ENCODE measurements around the gene SEPTIN2. TPM values are rescaled to one million over a fixed set of nuclear protein-coding genes. Genes with fewer than 3 reads are reported as not detected.
A peak's percentile ranks its signal among the peaks of the same experiment; 100 is the strongest.
"Not testable (repeated sequence)": the region's sequence is repeated elsewhere in the genome, so short reads cannot be mapped to it uniquely, and the experiment has no call there.

The SEPTIN2 gene
- total RNA-seq, 2 donors from 2014 or later: 226 to 271 TPM

DNA sequence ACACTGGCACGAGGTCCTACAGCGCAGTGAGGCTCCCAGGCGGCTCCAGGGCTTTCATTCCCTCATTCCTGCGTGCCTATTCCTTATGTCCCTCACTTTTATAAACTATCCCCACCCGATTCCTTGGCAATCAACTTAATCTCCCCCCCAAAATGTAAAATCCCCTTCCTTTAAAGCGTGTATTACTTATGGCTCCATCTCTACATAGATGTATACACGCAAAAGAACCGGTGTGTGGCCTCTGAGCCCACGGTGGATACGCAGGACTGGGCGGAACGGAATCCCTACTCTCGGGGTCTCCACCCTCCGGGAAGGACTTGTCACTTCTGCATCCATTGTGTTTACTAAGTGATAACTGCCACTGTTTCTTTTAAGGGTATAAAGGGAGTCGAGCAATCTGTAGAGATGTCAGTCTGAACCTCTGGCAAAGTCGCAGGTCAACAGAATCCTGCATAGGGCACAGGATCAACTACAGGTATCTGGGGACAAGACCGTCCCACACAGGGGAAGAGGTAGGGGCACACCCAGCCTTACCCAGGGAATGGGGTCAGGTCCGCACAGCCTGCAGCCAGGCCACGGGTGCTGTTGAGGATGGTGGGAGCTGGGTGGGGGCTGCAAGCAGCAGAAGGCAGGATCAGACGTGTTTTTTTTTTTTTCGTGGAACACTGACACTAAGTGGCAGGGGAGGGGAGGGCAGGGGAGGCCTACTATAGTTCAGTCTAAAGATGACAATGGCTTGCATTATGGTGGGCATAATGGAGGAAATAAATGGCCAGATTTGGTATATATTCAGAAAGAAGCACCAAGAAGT lies 42.3 kb upstream of the SEPTIN2 start:
- no peak for TF ChIP-seq POLR2A (IDR thresholded peaks at IDR 0.05)
- TF ChIP-seq, protein P1, sequence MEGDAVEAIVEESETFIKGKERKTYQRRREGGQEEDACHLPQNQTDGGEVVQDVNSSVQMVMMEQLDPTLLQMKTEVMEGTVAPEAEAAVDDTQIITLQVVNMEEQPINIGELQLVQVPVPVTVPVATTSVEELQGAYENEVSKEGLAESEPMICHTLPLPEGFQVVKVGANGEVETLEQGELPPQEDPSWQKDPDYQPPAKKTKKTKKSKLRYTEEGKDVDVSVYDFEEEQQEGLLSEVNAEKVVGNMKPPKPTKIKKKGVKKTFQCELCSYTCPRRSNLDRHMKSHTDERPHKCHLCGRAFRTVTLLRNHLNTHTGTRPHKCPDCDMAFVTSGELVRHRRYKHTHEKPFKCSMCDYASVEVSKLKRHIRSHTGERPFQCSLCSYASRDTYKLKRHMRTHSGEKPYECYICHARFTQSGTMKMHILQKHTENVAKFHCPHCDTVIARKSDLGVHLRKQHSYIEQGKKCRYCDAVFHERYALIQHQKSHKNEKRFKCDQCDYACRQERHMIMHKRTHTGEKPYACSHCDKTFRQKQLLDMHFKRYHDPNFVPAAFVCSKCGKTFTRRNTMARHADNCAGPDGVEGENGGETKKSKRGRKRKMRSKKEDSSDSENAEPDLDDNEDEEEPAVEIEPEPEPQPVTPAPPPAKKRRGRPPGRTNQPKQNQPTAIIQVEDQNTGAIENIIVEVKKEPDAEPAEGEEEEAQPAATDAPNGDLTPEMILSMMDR (IDR thresholded peaks at IDR 0.05): no peak
- 27 to 36% methylated on average over 21 of the region's 21 CpGs for WGBS, 2 donors
- ATAC-seq: peak; percentile 13
- Histone ChIP-seq H3K27me3 (no peaks in the 10 kb centered on the region), H3K4me1 (peaks cover 45% of the 10 kb centered on the region), H3K4me3 (peak overlapping the region; percentile 7 to 43), H3K36me3 (replicated peaks in 1 of 2; ENCODE audit: insufficient read depth in 1 of 2, low read depth in 2 of 2) (no peaks in the 10 kb centered on the region), H3K9me3 (no peaks in the 10 kb centered on the region), H3K27ac (peak overlapping the region; percentile 93 to 99 (median 97))
- DNase-seq: no peak
- intact Hi-C loops (cut with DNase I): no loop called here

DNA sequence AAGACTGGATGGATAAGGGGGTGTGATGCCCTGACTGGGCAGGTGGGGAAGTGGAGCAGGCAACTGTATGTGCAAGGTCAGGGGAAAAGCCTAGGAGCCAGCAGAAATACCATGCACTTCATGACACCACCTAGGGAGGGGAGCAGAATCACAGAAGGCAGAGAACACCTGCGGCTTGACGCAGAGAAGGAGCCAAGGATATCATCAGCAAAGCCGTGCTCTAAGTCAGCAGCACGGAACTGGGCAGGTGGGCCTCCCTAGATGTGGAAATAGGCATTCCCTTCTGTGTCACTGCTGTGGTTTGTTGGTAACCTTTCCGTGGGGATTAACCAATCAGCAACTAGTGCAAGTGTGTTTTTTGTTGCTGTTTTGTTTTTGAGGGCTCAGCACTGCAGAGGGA lies 41.6 kb upstream of the SEPTIN2 start:
- H3K4me1 ChIP-seq: peaks cover 38% of the 10 kb centered on the region
- WGBS, 2 donors: 42 to 45% methylated on average over 5 of the region's 5 CpGs
- no peak overlapping the region for H3K4me3 ChIP-seq
- peak overlapping the region in 3 of 4 donors; percentile 93 to 99 (median 99) for H3K27ac ChIP-seq
- peak; percentile 31 to 60 (median 52) for DNase-seq
- H3K27me3 ChIP-seq: no peaks in the 10 kb centered on the region
- H3K36me3 ChIP-seq (replicated peaks in 1 of 2; ENCODE audit: insufficient read depth in 1 of 2, low read depth in 2 of 2): no peaks in the 10 kb centered on the region
- no peak for ATAC-seq
- TF ChIP-seq POLR2A (IDR thresholded peaks at IDR 0.05): peak in 1 of 3 donors; percentile 19
- TF ChIP-seq, protein P1 (IDR thresholded peaks at IDR 0.05): peak in 5 of 7 experiments; percentile 9 to 37 (median 36)
- intact Hi-C loops (cut with DNase I): no loop called here
- no peaks in the 10 kb centered on the region for H3K9me3 ChIP-seq

DNA sequence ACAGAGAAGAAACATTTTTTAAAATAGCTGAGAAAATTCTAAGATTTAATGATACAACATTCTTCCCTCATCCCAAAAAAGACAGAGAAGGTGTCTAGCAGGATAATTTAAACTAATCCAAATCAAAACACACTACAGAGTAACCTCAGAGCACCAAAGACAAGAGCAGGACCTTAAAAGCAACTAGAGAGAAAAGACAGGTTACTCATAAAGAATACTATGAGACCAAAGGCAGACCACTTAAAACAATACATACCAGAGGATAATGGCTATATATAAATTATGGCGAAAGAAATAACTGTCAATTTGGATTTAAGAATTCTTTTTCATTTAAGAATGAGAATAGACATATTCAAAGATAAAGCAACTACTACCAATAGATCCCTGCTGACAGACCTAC lies 40.2 kb upstream of the SEPTIN2 start:
- peaks cover 31% of the 10 kb centered on the region for H3K4me1 ChIP-seq
- WGBS, 2 donors: 100% methylated on average over 1 of the region's 1 CpG
- intact Hi-C loops (cut with DNase I): no loop called here
- H3K27ac ChIP-seq: no peak overlapping the region
- no peak overlapping the region for H3K4me3 ChIP-seq
- H3K9me3 ChIP-seq: no peaks in the 10 kb centered on the region
- TF ChIP-seq, protein P1 (IDR thresholded peaks at IDR 0.05): no peak
- no peak for TF ChIP-seq POLR2A (IDR thresholded peaks at IDR 0.05)
- ATAC-seq: no peak
- no peaks in the 10 kb centered on the region for H3K36me3 ChIP-seq (replicated peaks in 1 of 2; ENCODE audit: insufficient read depth in 1 of 2, low read depth in 2 of 2)
- DNase-seq: no peak
- H3K27me3 ChIP-seq: no peaks in the 10 kb centered on the region

DNA sequence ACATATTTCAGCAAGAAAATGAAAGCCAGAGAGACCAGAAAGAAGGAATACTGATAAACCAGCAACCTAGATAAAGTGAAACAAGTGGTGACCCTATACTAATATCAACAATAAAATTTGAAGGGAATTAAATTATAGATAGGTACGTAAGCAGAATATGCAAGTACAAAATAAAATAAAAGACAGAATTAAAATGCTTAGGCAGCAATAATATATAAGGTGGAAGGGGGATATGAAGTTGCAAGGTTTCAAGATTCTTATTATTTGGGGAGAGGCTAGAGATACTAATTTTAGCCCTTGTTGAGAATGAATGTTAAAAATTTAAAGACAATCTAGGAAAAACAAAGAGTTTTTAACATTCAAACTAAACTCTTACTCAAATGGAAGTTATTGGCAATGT lies 39.8 kb upstream of the SEPTIN2 start:
- WGBS, 2 donors: 92 to 95% methylated on average over 1 of the region's 1 CpG
- Histone ChIP-seq H3K27me3 (no peaks in the 10 kb centered on the region), H3K4me3 (no peak overlapping the region), H3K9me3 (no peaks in the 10 kb centered on the region), H3K27ac (no peak overlapping the region), H3K4me1 (peaks cover 27% of the 10 kb centered on the region), H3K36me3 (replicated peaks in 1 of 2; ENCODE audit: insufficient read depth in 1 of 2, low read depth in 2 of 2) (no peaks in the 10 kb centered on the region)
- ATAC-seq: no peak
- intact Hi-C loops (cut with DNase I): no loop called here
- TF ChIP-seq, protein P1 (IDR thresholded peaks at IDR 0.05): no peak
- TF ChIP-seq POLR2A (IDR thresholded peaks at IDR 0.05): no peak
- DNase-seq: no peak

DNA sequence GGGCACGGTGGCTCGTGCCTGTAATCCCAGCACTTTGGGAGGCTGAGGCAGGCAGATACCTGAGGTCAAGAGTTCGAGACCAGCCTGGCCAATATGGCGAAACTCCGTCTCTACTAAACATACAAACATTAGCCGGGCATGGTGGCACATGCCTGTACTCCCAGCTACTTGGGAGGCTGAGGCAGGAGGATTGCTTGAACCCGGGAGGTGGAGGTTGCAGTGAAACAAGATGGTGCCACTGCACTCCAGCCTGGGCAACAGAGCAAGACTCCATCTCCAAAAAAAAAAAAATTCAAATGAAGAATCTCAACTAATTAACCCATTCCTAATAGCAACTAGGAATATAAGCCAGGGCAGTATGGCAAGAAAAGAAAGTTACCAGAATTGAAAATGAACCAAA lies 37.4 kb upstream of the SEPTIN2 start:
- DNase-seq; H3K27me3 ChIP-seq; H3K36me3 ChIP-seq (replicated peaks in 1 of 2; ENCODE audit: insufficient read depth in 1 of 2, low read depth in 2 of 2); H3K9me3 ChIP-seq; ATAC-seq; H3K27ac ChIP-seq; intact Hi-C loops (cut with DNase I); H3K4me3 ChIP-seq: not testable (repeated sequence)
- 92 to 96% methylated on average over 7 of the region's 7 CpGs for WGBS, 2 donors
- peaks cover 33% of the 10 kb centered on the region for H3K4me1 ChIP-seq
